ENCODE data around the gene GCA. TPM values are rescaled to one million over a fixed set of nuclear protein-coding genes. Genes with fewer than 3 reads are reported as not detected.

Gene GCA
- total RNA-seq, 4 donors from 2014 or later = 4.9 to 30.5 (median 22.6) TPM

DNA sequence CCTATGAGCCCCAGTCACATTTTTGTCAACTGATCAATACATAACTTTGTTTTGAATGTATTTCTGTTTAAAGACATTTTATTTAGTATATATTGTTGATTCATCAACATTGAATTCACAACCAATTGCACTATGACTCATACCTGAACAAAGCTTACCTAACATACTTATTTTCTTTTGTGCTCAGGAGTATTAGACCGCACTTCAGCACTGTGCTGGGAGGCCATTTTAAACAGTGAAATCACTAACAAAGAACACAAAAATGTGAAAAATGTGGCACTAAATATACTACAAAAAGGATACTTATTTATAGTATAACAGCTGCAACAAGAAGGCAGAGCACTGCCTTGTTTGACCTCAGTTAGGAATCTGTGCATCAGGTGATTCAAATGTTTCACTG lies 13.1 kb upstream of the GCA start:
- Histone ChIP-seq H3K4me1 (no peaks in the 10 kb centered on the region), H3K9me3 (no peaks in the 10 kb centered on the region), H3K27ac (no peak overlapping the region), H3K27me3 (no peaks in the 10 kb centered on the region), H3K36me3 (no peaks in the 10 kb centered on the region), H3K4me3 (no peak overlapping the region)
- no peak for TF ChIP-seq POLR2AphosphoS5 (IDR thresholded peaks at IDR 0.05)
- no peak for ATAC-seq
- WGBS, 2 donors (ENCODE audit: low coverage in 1 of 2) = 100% methylated on average over 1 of the region's 1 CpG

DNA sequence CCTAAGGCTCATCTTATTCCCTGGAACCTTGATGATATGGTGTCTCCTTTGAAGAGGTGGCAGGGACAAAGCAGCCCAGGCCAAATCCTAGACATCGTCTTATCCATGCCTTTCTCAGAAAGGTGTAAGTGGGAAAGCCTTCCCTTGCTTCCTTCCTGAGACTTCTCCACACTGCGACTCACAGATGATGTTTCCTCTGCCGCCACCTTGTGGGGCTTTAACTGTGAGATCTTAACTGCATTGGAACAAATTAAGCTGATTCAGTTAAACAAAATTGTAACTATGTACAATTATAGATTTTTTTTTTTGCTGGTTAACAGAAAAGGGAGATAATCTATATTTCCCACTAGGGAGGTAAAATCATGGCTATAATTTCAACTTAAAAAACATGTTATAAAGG lies 10.0 kb upstream of the GCA start:
- 40 to 52% methylated on average over 3 of the region's 3 CpGs for WGBS, 2 donors (ENCODE audit: low coverage in 1 of 2)
- Histone ChIP-seq H3K27me3 (no peaks in the 10 kb centered on the region), H3K4me1 (no peaks in the 10 kb centered on the region), H3K36me3 (no peaks in the 10 kb centered on the region), H3K9me3 (no peaks in the 10 kb centered on the region), H3K27ac (no peak overlapping the region), H3K4me3 (no peak overlapping the region)
- peak in 1 of 4 experiments; percentile 29 for TF ChIP-seq CTCF (IDR thresholded peaks at IDR 0.05)
- no peak for TF ChIP-seq POLR2A (IDR thresholded peaks at IDR 0.05)
- ATAC-seq = no peak

GRCh38 chr2:162337868-162338267 lies 6.1 kb upstream of the GCA start:
- H3K27me3 ChIP-seq = no peaks in the 10 kb centered on the region
- no peaks in the 10 kb centered on the region for H3K36me3 ChIP-seq
- no peak for ATAC-seq
- no peak overlapping the region for H3K4me3 ChIP-seq
- no peaks in the 10 kb centered on the region for H3K9me3 ChIP-seq
- WGBS, 2 donors (ENCODE audit: low coverage in 1 of 2) = 85 to 88% methylated on average over 2 of the region's 2 CpGs
- TF ChIP-seq POLR2AphosphoS5 (IDR thresholded peaks at IDR 0.05) (no peak), POLR2A (IDR thresholded peaks at IDR 0.05) (no peak), CTCF (IDR thresholded peaks at IDR 0.05) (no peak), EP300 (IDR thresholded peaks at IDR 0.05) (no peak)
- H3K27ac ChIP-seq = no peak overlapping the region
- H3K4me1 ChIP-seq = no peaks in the 10 kb centered on the region

GRCh38 chr2:162340822-162341221 lies 3.1 kb upstream of the GCA start:
- no peaks in the 10 kb centered on the region for H3K9me3 ChIP-seq
- peaks cover 0 to 15% (median 0%) of the 10 kb centered on the region in 3 donors for H3K4me1 ChIP-seq
- no peak overlapping the region for H3K27ac ChIP-seq
- no peak overlapping the region for H3K4me3 ChIP-seq
- H3K36me3 ChIP-seq = no peaks in the 10 kb centered on the region
- no peak for TF ChIP-seq EP300 (IDR thresholded peaks at IDR 0.05)
- TF ChIP-seq CTCF (IDR thresholded peaks at IDR 0.05) = no peak
- no peak for TF ChIP-seq POLR2AphosphoS5 (IDR thresholded peaks at IDR 0.05)
- TF ChIP-seq POLR2A (IDR thresholded peaks at IDR 0.05) = no peak
- no peaks in the 10 kb centered on the region for H3K27me3 ChIP-seq
- no peak for ATAC-seq

GRCh38 chr2:162342321-162342720 lies 1.6 kb upstream of the GCA start:
- no peaks in the 10 kb centered on the region for H3K9me3 ChIP-seq
- TF ChIP-seq POLR2A (IDR thresholded peaks at IDR 0.05) (no peak), EP300 (IDR thresholded peaks at IDR 0.05) (no peak), POLR2AphosphoS5 (IDR thresholded peaks at IDR 0.05) (no peak), CTCF (IDR thresholded peaks at IDR 0.05) (no peak)
- 57% methylated on average over 3 of the region's 3 CpGs; no CpG with 5 or more reads in 1 of the 2 donors for WGBS, 2 donors (ENCODE audit: low coverage in 1 of 2)
- ATAC-seq = no peak
- no peak overlapping the region for H3K27ac ChIP-seq
- no peak overlapping the region for H3K4me3 ChIP-seq
- H3K36me3 ChIP-seq = no peaks in the 10 kb centered on the region
- H3K4me1 ChIP-seq = peaks cover 0 to 15% (median 0%) of the 10 kb centered on the region in 3 donors
- H3K27me3 ChIP-seq = no peaks in the 10 kb centered on the region

DNA sequence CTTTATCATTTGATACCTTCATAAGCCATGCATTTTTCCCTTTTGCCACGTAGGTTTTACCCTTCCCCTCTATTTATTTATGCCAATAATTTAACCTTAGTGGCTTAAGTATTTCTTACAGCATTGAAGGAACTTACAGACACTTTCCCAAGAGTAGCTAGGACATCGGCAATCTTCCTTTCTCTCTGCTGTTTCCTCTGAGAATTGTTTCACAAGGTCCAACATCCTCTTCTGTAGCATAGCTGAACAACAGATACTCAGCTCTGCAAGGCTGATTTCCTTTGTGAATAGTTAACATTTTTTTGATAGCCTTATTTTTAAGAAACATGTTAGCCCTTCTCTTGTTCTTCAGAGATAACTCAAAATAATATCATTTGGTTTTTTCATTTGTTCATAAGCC lies 1.1 kb upstream of the GCA start:
- no peak overlapping the region for H3K27ac ChIP-seq
- no peak overlapping the region for H3K4me3 ChIP-seq
- TF ChIP-seq EP300 (IDR thresholded peaks at IDR 0.05) (no peak), CTCF (IDR thresholded peaks at IDR 0.05) (no peak), POLR2A (IDR thresholded peaks at IDR 0.05) (no peak), POLR2AphosphoS5 (IDR thresholded peaks at IDR 0.05) (no peak)
- H3K4me1 ChIP-seq = peaks cover 0 to 15% (median 0%) of the 10 kb centered on the region in 3 donors
- no peaks in the 10 kb centered on the region for H3K36me3 ChIP-seq
- no peaks in the 10 kb centered on the region for H3K9me3 ChIP-seq
- WGBS, 2 donors (ENCODE audit: low coverage in 1 of 2) = 66 to 73% methylated on average over 2 of the region's 2 CpGs
- ATAC-seq = no peak
- H3K27me3 ChIP-seq = no peaks in the 10 kb centered on the region

Measured in gastroesophageal sphincter (tissue), 4 donors.